Loucy (cell line): ENCODE data around the gene STOM.

Source experiments
- H2AFZ ChIP-seq: fragments of 200-600 bp; sonication (generic); 2 replicates; pipeline ENCODE4 v1.6.0; 2016; ENCODE audit warnings: antibody characterized with exemption, mild to moderate bottlenecking, low read length, moderate library complexity
- H3F3A ChIP-seq: fragments of 200-600 bp; 2 replicates; pipeline ENCODE4 v1.6.0; 2016; ENCODE audit warnings: antibody characterized with exemption, low read depth, mild to moderate bottlenecking
- H3K27me3 ChIP-seq: fragments of 200-600 bp; sonication (generic); 2 replicates; pipeline ENCODE4 v1.6.1; 2014; ENCODE audit warnings: low read length, mild to moderate bottlenecking; ENCODE audit not compliant: insufficient read depth, poor library complexity, severe bottlenecking
- H3K36me3 ChIP-seq: fragments of 200-600 bp; sonication (generic); 2 replicates; pipeline ENCODE4 v1.6.1; 2016; ENCODE audit warnings: low read length; ENCODE audit not compliant: insufficient read depth
- H3K4me1 ChIP-seq: fragments of 200-600 bp; sonication (generic); 2 replicates; pipeline ENCODE4 v1.5.1; 2014; ENCODE audit warnings: low read length, mild to moderate bottlenecking; ENCODE audit not compliant: insufficient read depth, poor library complexity, severe bottlenecking
- H3K4me2 ChIP-seq: fragments of 200-600 bp; sonication (generic); 2 replicates; pipeline ENCODE4 v1.6.0; 2014; ENCODE audit warnings: antibody characterized with exemption, low read length, low read depth, mild to moderate bottlenecking; ENCODE audit not compliant: poor library complexity, severe bottlenecking
- H3K4me3 ChIP-seq: fragments of 200-600 bp; sonication (generic); 2 replicates; pipeline ENCODE4 v1.5.1; 2014; ENCODE audit warnings: low read length, mild to moderate bottlenecking, mixed read lengths; ENCODE audit not compliant: poor library complexity, severe bottlenecking
- H3K79me2 ChIP-seq: fragments of 200-600 bp; sonication (generic); 2 replicates; pipeline ENCODE4 v1.6.1; 2014; ENCODE audit warnings: low read length; ENCODE audit not compliant: insufficient read depth
- H3K9ac ChIP-seq: fragments of 200-600 bp; sonication (generic); 2 replicates; pipeline ENCODE4 v1.6.0; 2014; ENCODE audit warnings: mild to moderate bottlenecking, low read depth, low read length, moderate library complexity; ENCODE audit not compliant: poor library complexity, severe bottlenecking
- H3K9me2 ChIP-seq: fragments of 200-600 bp; sonication (generic); replicated peaks from 2 replicates; pipeline ENCODE4 v1.6.1; 2016; ENCODE audit warnings: low read depth, low read length, mixed read lengths
- H3K9me3 ChIP-seq: fragments of 200-600 bp; sonication (generic); 2 replicates; pipeline ENCODE4 v1.6.1; 2014; ENCODE audit warnings: mild to moderate bottlenecking, antibody characterized with exemption, low read length, low read depth; ENCODE audit not compliant: insufficient read depth
- H4K20me1 ChIP-seq: fragments of 200-600 bp; sonication (generic); 2 replicates; pipeline ENCODE4 v1.6.0; 2014; ENCODE audit warnings: antibody characterized with exemption, low read length, mild to moderate bottlenecking; ENCODE audit not compliant: insufficient read depth, poor library complexity, severe bottlenecking
- EZH2phosphoT487 ChIP-seq: fragments of 200-600 bp; IDR thresholded peaks from 2 replicates; pipeline ENCODE4 v1.6.1; 2018; ENCODE audit warnings: antibody characterized with exemption, mild to moderate bottlenecking, moderate library complexity, borderline replicate concordance
- TF ChIP-seq, protein P1 (sequence below): fragments of 200-600 bp; sonication (generic); conservative IDR thresholded peaks from 2 replicates; pipeline ENCODE4 v1.5.1; 2014; ENCODE audit warnings: mild to moderate bottlenecking, antibody characterized with exemption, low read length

The STOM gene

DNA sequence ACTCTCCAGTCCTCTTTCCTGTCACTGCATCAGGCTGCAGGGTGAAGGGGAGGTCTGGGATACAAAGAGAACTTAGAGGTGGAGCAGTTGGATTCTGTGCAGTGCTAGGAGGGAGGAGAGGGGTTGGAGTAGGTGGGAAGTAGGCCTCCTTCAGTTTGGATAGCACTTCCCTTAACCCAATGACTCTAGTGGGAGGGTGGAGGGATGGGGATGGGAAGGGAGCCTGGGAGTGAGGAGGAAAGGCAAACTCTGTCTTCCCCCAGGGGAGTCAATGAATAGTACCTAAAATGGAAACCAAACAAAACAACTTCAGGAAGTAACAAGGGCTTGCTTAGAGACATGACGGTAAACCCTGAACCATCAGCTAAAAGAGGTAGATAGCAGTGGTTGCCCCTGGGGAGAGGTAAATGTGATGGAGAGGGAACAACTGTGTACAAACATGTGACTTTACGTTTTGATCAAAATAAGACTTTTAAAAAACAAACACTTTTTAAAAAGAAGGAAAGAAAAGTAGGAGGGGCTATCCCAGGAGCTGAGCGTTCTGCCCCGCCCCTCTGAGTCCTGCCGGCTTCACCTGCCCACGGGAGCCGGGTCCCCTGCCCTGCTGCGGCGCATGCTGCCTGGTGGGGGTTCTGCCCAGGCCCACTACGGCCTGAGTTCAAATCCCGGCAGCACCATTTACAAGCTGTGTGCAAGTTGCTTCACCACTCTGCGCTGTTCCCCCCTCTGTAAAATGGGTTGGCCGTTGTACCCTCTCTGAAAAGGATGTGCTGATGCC lies 71.2 kb downstream of the STOM start:
- Histone ChIP-seq H3K4me1 (peaks cover 10% of the 10 kb centered on the region), H3K79me2 (no peaks in the 10 kb centered on the region), H3K9me2 (no peaks in the 10 kb centered on the region), H3K36me3 (no peaks in the 10 kb centered on the region; the same call in 1 of the 2 replicates), H3K27me3 (no peaks in the 10 kb centered on the region), H3K9me3 (no peaks in the 10 kb centered on the region), H3K9ac (no peak overlapping the region), H4K20me1 (no peaks in the 10 kb centered on the region), H3K4me3 (no peak overlapping the region), H3K4me2 (no peak overlapping the region), H3F3A (no peaks in the 10 kb centered on the region), H2AFZ (peak overlapping the region; percentile 14; the same call in 1 of the 2 replicates)
- TF ChIP-seq, protein P1, sequence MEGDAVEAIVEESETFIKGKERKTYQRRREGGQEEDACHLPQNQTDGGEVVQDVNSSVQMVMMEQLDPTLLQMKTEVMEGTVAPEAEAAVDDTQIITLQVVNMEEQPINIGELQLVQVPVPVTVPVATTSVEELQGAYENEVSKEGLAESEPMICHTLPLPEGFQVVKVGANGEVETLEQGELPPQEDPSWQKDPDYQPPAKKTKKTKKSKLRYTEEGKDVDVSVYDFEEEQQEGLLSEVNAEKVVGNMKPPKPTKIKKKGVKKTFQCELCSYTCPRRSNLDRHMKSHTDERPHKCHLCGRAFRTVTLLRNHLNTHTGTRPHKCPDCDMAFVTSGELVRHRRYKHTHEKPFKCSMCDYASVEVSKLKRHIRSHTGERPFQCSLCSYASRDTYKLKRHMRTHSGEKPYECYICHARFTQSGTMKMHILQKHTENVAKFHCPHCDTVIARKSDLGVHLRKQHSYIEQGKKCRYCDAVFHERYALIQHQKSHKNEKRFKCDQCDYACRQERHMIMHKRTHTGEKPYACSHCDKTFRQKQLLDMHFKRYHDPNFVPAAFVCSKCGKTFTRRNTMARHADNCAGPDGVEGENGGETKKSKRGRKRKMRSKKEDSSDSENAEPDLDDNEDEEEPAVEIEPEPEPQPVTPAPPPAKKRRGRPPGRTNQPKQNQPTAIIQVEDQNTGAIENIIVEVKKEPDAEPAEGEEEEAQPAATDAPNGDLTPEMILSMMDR = no peak
- no peak for TF ChIP-seq EZH2phosphoT487

DNA sequence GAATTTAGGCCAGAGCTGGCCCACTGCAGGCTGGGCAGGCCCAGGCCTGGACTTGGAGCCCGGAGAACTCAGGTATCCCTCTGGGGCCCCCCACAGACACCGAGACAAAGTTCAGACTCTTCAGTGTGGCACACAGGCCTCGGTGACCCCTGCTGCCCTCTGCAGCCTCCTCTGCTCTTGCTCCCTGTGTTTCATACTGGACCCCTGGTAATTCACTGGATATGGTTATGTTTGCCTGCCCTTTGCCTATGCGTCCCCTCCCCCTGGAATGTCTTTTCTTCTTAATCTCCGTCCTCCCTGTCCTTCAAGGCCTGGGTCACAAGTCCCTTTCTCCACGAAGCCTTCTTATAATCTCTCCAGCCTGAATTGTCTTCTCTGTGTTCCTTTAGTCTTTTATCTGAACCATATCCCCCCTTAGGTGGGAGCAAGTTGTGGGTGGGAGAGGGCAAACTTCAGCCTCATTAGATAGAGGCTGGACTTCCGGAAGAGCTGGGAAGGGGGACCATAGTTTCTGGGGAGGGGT lies 72.0 kb downstream of the STOM start:
- no peaks in the 10 kb centered on the region for H3K27me3 ChIP-seq
- peaks cover 10% of the 10 kb centered on the region for H3K4me1 ChIP-seq
- no peak overlapping the region for H3K4me3 ChIP-seq
- H3K79me2 ChIP-seq = no peaks in the 10 kb centered on the region
- H3F3A ChIP-seq = no peaks in the 10 kb centered on the region
- no peaks in the 10 kb centered on the region for H4K20me1 ChIP-seq
- H3K9ac ChIP-seq = no peak overlapping the region
- no peaks in the 10 kb centered on the region for H3K36me3 ChIP-seq
- no peaks in the 10 kb centered on the region for H3K9me3 ChIP-seq
- TF ChIP-seq EZH2phosphoT487 = no peak
- TF ChIP-seq, protein P1 = no peak
- no peak overlapping the region for H2AFZ ChIP-seq
- no peak overlapping the region for H3K4me2 ChIP-seq
- no peaks in the 10 kb centered on the region for H3K9me2 ChIP-seq

- H3K79me2 ChIP-seq = no peaks in the 10 kb centered on the region
- H3F3A ChIP-seq = no peaks in the 10 kb centered on the region
- no peak overlapping the region for H3K4me2 ChIP-seq
- H3K9me2 ChIP-seq = no peaks in the 10 kb centered on the region
- no peak overlapping the region for H2AFZ ChIP-seq
- no peak for TF ChIP-seq EZH2phosphoT487
- TF ChIP-seq, protein P1 = no peak
- no peaks in the 10 kb centered on the region for H4K20me1 ChIP-seq
- H3K9me3 ChIP-seq = no peaks in the 10 kb centered on the region
- no peak overlapping the region for H3K9ac ChIP-seq
- H3K4me1 ChIP-seq = peaks cover 10% of the 10 kb centered on the region
- no peaks in the 10 kb centered on the region for H3K36me3 ChIP-seq
- no peak overlapping the region for H3K4me3 ChIP-seq
- H3K27me3 ChIP-seq = no peaks in the 10 kb centered on the region
Measured at GRCh38 chr9:121297389-121297788, 72.7 kb downstream of the STOM start.
